HG02884 (cell line): ENCODE measurements around the gene CCR4.
"Not testable (repeated sequence)": the region's sequence is repeated elsewhere in the genome, so short reads cannot be mapped to it uniquely, and the experiment has no call there.

Experiments
- ATAC-seq: cut with Tn5 transposase; IDR thresholded peaks from one replicate; pipeline ENCODE4 v1.9.1; 2021; ENCODE audit warnings: mild to moderate bottlenecking, moderate library complexity; ENCODE audit not compliant: unreplicated experiment

The CCR4 gene

DNA sequence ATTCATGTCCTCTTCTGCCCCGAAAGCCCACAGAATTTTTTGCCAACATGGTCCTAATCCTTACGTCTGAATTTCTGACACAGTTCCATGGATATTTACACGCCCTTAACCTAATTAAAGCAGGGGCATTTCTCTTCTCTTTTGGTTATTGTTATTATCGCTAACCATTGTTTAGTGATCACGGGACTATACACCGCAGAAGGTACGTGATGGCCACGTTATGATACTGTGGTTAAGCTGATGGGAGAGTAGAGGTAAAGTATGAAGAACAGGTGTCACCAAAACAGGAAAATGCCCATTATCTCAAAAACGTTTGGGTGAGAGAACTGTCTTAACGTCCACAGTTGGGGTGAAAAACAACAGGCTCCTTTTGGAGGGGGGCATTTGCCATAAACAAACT lies 26.4 kb downstream of the CCR4 start:
- ATAC-seq = no peak

GRCh38 chr3:32978331-32978730 lies 26.9 kb downstream of the CCR4 start:
- no peak for ATAC-seq

DNA sequence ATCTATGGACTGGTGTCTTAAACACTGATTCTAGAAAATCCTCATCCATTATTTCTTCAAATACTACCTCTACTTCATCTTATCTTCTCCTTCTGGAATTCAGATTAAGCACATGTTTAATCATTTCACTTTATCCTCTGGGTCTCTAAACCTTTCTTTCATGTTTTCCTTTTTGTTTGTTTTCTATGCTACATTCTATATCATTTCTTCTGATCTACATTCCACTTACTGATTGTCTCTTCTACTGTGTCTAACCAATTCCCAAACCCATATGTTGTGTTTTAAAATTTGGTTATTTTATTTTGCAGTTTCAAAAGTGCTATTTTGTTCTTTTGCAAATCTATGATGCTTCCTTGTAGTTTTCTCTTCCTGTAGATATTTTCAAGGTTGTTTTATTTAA lies 31.7 kb downstream of the CCR4 start:
- ATAC-seq = no peak

- ATAC-seq = not testable (repeated sequence)
Observed at GRCh38 chr3:32984918-32985317, 33.5 kb downstream of the CCR4 start.

GRCh38 chr3:32989171-32989570 lies 37.7 kb downstream of the CCR4 start:
- no peak for ATAC-seq

- no peak for ATAC-seq
Observed at GRCh38 chr3:32990116-32990515, 38.7 kb downstream of the CCR4 start.

GRCh38 chr3:32991781-32992180 lies 40.3 kb downstream of the CCR4 start:
- ATAC-seq = no peak

- ATAC-seq = no peak
Observed at GRCh38 chr3:32992310-32992686, 40.9 kb downstream of the CCR4 start.

DNA sequence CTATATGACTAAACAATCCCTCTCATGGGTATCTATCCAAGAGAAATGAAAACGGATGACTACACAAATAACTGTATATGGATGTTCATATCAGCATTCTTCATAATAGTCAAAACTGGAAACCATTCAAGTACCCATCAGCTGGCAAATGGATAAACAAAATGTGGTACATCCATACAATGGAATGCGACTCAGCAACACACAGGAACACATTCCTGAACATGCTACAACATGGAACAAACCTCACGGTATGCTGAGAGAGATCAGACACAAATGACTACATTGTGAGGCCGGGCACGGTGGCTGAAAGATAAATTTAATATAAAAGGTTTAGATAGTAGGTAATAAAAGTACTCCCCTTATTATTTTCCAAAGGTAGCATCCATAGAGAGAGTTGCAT lies 42.6 kb downstream of the CCR4 start:
- no peak for ATAC-seq

DNA sequence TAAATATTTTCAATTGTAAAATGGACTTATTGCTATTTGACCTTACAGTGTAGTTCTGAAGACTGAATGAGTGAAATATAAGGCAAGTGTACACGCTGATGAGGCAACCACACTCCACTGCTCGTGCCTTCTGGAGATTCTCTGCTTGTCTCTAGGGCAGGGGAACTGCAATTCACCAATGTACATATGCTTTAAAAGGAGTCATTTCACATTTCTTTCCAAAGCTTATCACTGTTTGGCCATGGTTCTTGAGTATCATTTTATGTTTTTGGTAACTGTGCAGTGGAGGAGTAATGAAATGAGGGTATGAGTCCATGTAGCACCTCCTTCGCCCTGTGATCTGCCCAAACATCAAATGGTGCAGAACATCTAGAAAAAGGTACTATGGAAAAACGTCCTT lies 43.7 kb downstream of the CCR4 start:
- no peak for ATAC-seq

DNA sequence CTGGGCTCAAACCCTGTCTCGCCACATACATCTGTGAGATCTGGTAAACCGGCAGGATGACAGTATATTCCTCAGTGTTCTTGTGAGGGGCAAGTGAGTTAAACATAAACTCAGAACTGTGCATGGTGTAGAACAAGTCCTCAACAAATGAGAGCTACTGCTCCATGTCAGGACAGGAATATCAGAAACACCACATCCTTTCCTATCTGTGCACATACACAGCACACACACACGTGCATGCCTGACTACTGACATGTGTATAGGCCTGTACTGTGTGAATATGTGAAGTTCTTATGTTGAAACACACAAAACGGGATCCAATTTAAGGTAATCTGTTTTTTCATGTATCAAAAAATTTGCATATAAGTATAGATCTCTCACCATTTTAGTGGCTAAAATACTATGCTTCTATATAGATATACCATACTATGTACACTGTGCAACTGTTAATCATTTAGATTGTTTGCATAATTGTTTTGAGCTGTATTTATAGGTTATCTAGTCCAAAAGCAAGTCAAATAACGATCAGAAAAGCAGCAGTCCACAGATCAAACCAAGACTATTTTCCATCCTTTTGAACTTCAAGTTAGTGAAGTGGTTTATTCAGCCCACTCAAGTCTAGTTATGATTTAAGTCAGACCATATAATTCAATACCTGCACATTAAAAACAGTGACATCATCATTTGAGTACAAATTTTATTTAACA lies 44.8 kb downstream of the CCR4 start:
- ATAC-seq = no peak

DNA sequence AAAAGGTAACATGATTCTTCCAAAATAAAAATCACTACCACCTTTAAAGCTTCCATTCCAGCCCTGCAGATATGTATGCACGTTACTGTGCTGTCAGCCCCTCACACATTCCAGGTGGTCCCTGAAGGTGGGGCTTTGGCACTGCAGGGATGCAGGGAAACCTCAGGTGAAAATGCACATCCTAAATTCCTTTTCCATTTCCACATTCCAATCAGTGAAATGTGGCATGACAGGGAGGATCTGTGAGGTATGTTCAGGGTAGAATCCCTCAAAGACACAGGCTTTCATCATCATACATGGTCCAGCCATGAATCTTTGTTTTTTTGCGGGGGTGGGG lies 45.3 kb downstream of the CCR4 start:
- no peak for ATAC-seq

DNA sequence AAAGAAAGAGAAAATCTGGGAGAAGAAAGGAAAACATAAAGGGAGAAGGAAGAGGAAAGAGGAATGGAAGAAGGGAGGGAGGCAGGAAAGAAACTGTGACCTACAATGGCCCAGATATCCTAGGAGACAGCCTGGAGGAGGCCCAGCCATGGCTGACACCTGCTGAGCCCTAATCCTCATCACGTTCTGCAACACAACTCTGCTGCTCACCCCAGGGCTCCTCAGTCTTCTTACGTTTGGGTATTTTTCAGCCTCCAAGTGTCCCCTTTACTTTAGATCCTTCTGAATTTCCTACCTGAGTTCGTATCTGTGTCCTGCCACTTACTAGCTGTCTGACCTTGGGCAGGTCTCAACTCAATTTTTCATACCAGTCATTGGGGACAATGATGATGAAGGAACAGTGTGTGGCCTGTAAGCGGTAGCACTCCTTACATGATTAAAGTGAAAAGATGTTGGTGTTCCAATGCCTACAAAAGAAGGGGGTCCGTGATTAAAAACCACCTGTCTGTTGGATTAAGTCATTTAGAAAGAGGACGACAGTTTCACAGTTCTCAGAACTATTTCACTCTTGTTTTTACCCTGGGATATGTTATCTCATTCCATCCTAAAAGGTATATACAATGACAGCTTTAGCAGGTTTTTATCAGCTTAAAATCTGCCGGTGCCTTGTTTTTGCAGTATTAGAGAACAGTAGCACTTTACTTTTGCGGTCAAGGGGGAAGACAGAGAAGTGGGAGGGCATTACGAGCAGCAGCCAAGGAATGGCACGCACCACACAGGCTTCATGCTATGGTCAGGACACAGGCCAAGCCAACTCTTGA lies 47.4 kb downstream of the CCR4 start:
- no peak for ATAC-seq

DNA sequence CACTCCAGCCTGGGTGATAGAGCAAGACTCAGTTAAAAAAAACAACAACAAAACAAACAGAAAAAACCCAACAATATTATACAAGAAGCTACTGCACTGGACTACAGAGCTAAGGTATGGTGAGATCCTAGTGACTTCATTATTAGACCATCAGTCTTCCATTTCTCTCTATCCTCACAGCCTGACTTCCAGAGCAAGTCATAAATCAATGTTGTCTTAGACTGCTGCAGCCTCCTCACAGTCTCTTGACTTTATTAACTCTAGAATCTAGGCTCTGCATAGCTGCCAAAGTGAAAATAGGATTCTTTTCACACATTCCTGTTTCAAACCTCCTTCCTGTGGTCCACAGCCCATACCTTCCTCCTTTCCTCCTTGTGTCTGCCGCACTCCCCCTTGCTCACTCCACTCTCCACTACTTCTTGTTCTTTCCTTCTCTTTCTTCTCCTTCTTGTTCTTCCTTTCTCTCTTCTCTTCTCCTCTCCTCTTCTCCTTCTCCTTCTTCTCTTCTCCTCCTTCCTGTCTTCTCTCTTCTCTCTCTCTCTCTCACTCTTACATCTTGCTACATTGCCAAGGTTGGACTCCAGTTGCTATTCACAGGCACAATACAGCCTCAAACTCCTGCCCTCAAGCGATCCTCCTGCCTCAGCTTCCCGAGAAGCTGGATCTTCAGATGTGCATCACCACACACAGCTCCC lies 49.4 kb downstream of the CCR4 start:
- no peak for ATAC-seq

DNA sequence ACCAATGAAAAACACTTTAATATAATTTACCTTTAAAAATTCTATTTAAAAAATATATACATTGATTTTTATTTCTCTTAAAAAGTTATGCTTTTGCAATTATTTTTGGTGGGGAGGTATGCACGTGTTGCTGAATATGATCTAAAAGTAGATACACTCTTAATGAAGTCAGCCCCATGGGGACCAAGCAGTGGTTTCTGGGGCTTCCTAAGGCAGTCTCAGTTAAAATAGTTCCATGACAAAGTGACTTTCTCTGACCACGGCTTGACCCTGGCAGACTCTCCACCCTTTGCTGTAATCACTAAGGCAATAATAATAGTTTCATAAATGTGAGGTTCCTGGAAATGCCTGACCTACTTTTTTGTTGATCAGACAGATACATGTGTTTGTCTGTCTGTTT lies 50.4 kb downstream of the CCR4 start:
- ATAC-seq = peak; percentile 73

GRCh38 chr3:33003308-33003707 lies 51.9 kb downstream of the CCR4 start:
- ATAC-seq = no peak

DNA sequence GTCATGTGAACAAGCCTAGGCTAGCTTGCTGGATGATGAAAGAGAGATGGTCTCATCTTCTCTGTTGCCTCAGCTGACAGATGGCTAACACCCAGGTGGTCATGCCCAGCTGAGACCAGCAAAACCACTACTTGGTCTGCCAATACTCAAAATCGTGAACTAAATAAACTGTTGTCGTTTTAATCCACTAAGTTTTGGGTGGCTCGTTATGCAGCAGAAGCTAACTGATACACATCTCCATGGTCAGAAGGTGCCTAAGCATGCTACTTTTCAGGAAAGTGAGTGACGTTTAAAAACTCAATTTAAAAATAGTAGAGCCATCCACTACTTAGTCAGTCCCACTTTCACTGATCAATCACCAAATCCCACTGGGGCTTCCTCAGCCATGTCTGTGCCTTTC lies 52.8 kb downstream of the CCR4 start:
- no peak for ATAC-seq

- no peak for ATAC-seq
Observed at GRCh38 chr3:33004961-33005360, 53.5 kb downstream of the CCR4 start.
